HepG2 (cell line): ENCODE results near the gene INO80B. TPM values are rescaled to one million over a fixed set of nuclear protein-coding genes. Genes with fewer than 3 reads are reported as not detected.

Experiments
- FOXC1 ChIP-seq: sonication (generic); formaldehyde crosslinking; IDR thresholded peaks from 2 replicates; pipeline ENCODE4 v1.8.0; 2022; ENCODE audit warnings: mild to moderate bottlenecking, missing genetic modification reagents, borderline replicate concordance
- GMEB1 ChIP-seq: sonication (generic); formaldehyde crosslinking; IDR thresholded peaks from 2 replicates; pipeline ENCODE4 v1.5.1; 2020; ENCODE audit warnings: missing genetic modification reagents, mild to moderate bottlenecking, borderline replicate concordance
- PLRG1 ChIP-seq: fragments of 450-650 bp; conservative IDR thresholded peaks from 2 replicates; pipeline ENCODE4 v1.6.1; 2016
- POGZ ChIP-seq: sonication (generic); formaldehyde crosslinking; IDR thresholded peaks from 2 replicates; pipeline ENCODE4 v1.4.0; 2020; ENCODE audit warnings: mild to moderate bottlenecking, missing genetic modification reagents
- SOX6 ChIP-seq, 2 experiments: fragments of 450-650 bp in 1 of 2; sonication (generic) in 1 of 2; formaldehyde crosslinking in 1 of 2; IDR thresholded peaks; 2 replicates each; pipeline versions ENCODE4 v1.4.0 to v1.6.1; 2017 to 2020; ENCODE audit warnings: antibody characterized with exemption in 1 of 2, mild to moderate bottlenecking in 1 of 2, missing genetic modification reagents in 1 of 2
- THAP9 ChIP-seq: sonication (generic); formaldehyde crosslinking; IDR thresholded peaks from 2 replicates; pipeline ENCODE4; 2020; ENCODE audit warnings: missing genetic modification reagents, mild to moderate bottlenecking, borderline replicate concordance
- ZNF280D ChIP-seq: sonication (generic); formaldehyde crosslinking; IDR thresholded peaks from 2 replicates; pipeline ENCODE4 v1.5.1; 2020; ENCODE audit warnings: mild to moderate bottlenecking, missing genetic modification reagents
- ZNF652 ChIP-seq: IDR thresholded peaks from 2 replicates; pipeline ENCODE4 v1.6.1; 2016; ENCODE audit warnings: low read depth, borderline replicate concordance
- ZNF761 ChIP-seq: sonication (generic); formaldehyde crosslinking; conservative IDR thresholded peaks from 2 replicates; pipeline ENCODE4 v1.4.0; 2020; ENCODE audit warnings: mild to moderate bottlenecking, missing genetic modification reagents
- polyA plus RNA-seq, 8 experiments: library from polyadenylated mRNA; depleted of rRNA in 3 of 8; stranded (reverse) in 7 of 8; unstranded in 1 of 8; fragments of >200 nt; fragmentation: Illumina TruSeq in 4 of 8; extraction: Trizol in 4 of 8; gene quantifications; 2 replicates each; pipeline versions ENCODE4 v1.2.1 to v1.2.3, GENCODE V29; 2011 to 2016; ENCODE audit warnings: low read depth in 4 of 8, missing spikeins in 1 of 8, mixed read lengths in 1 of 8; ENCODE audit not compliant: insufficient read depth in 1 of 8
- total RNA-seq, 5 experiments: library from RNA; depleted of rRNA; stranded (reverse); fragments of >200 nt; fragmentation: Illumina TruSeq; extraction: Trizol; gene quantifications; 2 replicates each; pipeline ENCODE4 v1.2.3, GENCODE V29; 2016; ENCODE audit warnings: low read depth in 1 of 5
- TF ChIP-seq, protein P1 (sequence below): sonication (generic); formaldehyde crosslinking; IDR thresholded peaks from 2 replicates; pipeline ENCODE4 v1.4.0; 2020; ENCODE audit warnings: missing genetic modification reagents, mild to moderate bottlenecking, borderline replicate concordance
- TF ChIP-seq, protein P2 (sequence below), 2 experiments: sonication (generic) in 1 of 2; formaldehyde crosslinking in 1 of 2; IDR thresholded peaks; 2 replicates each; pipeline versions ENCODE4 v1.4.0 to v1.6.1; 2018 to 2020; ENCODE audit warnings: missing genetic modification reagents in 2 of 2, borderline replicate concordance in 1 of 2, low read depth in 1 of 2, mild to moderate bottlenecking in 1 of 2, missing biosample characterization in 1 of 2

Gene INO80B
- total and polyA plus RNA-seq, 2 of the 13 experiments (the other 11 are each of a cell fraction or from before 2014, with no cell fraction given): 6.2 to 14.5 TPM

DNA sequence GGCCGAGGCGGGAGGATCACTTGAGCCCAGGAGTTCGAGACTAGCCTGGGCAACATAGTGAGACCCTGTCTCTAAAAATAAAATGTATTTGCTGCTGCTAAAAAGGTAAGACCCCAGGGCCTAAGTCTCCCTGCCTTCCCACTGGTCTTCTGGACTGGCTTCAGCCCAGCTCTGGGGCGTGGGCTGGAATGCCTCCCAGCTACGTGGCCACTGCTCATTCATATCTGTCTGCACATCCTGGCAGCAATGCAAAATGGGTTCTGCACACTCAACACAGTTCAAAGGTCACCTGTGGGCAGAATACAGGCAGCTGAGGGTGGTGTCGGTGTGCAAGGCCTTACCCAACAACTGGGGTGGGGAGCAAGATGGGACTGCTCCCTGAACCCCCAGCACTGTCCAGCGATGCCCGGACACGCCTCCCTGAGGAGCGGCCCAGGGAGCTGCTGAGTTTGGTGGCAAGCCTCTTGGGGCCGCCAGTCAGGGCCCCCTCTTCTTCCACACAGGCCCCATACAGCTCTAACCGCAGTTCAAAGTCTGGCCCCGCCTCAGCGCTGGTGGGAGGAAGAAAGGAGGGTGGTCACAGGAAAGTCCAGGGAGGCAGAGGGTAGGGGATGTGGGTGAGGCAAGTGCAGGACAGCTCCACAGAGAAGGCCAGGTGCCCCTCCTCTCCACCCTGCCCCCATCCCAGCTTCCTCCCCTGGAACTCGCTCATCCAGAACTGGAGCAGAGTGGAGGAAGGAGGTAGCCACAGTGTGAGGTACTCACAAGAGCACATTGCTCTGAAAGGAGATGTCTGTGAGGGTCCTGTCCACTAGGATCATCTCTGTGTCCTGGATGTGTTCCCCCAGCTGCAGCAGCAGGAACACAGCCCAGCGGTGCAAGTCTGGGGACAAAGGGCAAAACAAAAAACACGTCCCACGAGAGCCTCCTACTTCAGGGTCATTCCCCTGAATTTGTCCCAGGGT lies 25.1 kb upstream of the INO80B start (continued):
- TF ChIP-seq, protein P1, sequence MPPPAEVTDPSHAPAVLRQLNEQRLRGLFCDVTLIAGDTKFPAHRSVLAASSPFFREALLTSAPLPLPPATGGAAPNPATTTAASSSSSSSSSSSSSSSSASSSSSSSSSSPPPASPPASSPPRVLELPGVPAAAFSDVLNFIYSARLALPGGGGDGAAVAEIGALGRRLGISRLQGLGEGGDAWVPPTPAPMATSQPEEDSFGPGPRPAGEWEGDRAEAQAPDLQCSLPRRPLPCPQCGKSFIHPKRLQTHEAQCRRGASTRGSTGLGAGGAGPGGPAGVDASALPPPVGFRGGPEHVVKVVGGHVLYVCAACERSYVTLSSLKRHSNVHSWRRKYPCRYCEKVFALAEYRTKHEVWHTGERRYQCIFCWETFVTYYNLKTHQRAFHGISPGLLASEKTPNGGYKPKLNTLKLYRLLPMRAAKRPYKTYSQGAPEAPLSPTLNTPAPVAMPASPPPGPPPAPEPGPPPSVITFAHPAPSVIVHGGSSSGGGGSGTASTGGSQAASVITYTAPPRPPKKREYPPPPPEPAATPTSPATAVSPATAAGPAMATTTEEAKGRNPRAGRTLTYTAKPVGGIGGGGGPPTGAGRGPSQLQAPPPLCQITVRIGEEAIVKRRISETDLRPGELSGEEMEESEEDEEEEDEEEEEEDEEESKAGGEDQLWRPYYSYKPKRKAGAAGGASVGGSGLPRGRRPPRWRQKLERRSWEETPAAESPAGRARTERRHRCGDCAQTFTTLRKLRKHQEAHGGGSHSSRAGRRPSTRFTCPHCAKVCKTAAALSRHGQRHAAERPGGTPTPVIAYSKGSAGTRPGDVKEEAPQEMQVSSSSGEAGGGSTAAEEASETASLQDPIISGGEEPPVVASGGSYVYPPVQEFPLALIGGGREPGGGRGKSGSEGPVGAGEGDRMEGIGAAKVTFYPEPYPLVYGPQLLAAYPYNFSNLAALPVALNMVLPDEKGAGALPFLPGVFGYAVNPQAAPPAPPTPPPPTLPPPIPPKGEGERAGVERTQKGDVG (CRISPR knock-in tag): 0 out of 2 replicates have a peak, but pooled peaks have one; percentile 19
- TF ChIP-seq SOX6 (IDR thresholded peaks at IDR 0.05) (no peak), SOX6 (CRISPR knock-in tag; IDR thresholded peaks at IDR 0.05) (peak; percentile 80), ZNF761 (peak; percentile 94; the same call in 1 of the 2 replicates), THAP9 (peak; percentile 86), POGZ (CRISPR knock-in tag) (peak; percentile 72), ZNF280D (CRISPR knock-in tag) (no peak), ZNF652 (CRISPR knock-in tag) (peak; percentile 37; the same call in 1 of the 2 replicates), GMEB1 (CRISPR knock-in tag) (peak; percentile 42; the same call in 1 of the 2 replicates), FOXC1 (CRISPR knock-in tag) (no peak), PLRG1 (no peak)
- TF ChIP-seq, protein P2, sequence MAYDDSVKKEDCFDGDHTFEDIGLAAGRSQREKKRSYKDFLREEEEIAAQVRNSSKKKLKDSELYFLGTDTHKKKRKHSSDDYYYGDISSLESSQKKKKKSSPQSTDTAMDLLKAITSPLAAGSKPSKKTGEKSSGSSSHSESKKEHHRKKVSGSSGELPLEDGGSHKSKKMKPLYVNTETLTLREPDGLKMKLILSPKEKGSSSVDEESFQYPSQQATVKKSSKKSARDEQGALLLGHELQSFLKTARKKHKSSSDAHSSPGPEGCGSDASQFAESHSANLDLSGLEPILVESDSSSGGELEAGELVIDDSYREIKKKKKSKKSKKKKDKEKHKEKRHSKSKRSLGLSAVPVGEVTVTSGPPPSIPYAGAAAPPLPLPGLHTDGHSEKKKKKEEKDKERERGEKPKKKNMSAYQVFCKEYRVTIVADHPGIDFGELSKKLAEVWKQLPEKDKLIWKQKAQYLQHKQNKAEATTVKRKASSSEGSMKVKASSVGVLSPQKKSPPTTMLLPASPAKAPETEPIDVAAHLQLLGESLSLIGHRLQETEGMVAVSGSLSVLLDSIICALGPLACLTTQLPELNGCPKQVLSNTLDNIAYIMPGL (CRISPR knock-in tag; IDR thresholded peaks at IDR 0.05; ENCODE audit: borderline replicate concordance in 1 of 2, low read depth in 1 of 2): peak in 1 of 2 experiments; percentile 70; a peak in 3 of 4 replicates
